Measurements from ENCODE around the gene SEBOX.
A peak's percentile ranks its signal among the peaks of the same experiment; 100 is the strongest.

Gene SEBOX

DNA sequence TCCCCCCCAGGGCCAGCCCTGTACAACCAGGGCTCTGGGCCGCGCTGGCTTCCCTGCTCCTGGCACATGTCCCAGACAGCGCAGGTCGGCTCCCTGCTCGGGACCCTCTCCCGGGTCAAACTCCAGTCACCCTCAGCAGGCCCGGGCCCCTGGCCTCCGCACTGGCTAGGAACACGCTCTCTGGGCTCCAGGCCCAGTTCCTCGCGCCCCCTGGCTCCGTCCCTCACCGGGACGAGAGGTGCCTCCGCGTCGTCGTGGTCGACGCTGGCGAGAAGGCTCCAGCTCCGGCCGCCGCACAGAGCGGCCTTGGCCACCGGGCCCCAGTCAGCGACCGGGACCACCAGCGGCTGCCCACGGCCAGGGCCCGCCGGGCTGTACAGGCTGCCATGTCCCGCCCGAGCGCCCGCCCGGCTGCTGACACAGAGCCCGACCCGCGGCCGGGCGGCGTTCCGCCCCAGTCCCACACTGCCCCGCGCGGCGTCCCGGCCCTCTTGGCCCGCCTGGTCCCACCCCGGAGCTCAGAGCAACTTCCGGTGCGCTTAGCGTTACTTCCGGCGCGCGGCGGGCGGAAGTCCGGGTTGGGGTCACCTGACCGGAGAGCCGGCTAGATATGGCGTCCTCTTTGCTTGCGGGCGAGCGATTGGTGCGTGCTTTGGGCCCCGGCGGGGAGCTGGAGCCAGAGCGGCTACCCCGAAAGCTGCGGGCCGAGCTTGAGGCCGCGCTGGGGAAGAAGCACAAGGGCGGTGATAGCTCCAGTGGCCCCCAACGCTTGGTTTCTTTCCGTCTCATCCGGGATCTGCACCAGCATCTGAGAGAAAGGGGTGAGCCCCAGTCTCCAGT lies 7.7 kb downstream of the SEBOX start, which contains the start of gene POLDIP2:
TSS of gene POLDIP2 (minus strand) at position 467 of the 840 bp plus-strand sequence. CDS start at position 388, 79 bp downstream.
- in situ Hi-C loops (cut with HindIII; ENCODE audit: low pct_ligation_motif_present, low sequenced_read_pairs), result no loop called here
- peak; percentile 91 for DNase-seq
- Histone ChIP-seq H3K27me3 (replicated peaks) (no peaks in the 10 kb centered on the region), H3K4me3 (ENCODE audit: low read depth, low read length) (peak within 1 kb of the TSS; percentile 95), H3K27ac (peak within 1 kb of the TSS; percentile 77), H3K36me3 (replicated peaks) (peaks cover 37% of the 10 kb centered on the region)
- TF ChIP-seq, protein P1, sequence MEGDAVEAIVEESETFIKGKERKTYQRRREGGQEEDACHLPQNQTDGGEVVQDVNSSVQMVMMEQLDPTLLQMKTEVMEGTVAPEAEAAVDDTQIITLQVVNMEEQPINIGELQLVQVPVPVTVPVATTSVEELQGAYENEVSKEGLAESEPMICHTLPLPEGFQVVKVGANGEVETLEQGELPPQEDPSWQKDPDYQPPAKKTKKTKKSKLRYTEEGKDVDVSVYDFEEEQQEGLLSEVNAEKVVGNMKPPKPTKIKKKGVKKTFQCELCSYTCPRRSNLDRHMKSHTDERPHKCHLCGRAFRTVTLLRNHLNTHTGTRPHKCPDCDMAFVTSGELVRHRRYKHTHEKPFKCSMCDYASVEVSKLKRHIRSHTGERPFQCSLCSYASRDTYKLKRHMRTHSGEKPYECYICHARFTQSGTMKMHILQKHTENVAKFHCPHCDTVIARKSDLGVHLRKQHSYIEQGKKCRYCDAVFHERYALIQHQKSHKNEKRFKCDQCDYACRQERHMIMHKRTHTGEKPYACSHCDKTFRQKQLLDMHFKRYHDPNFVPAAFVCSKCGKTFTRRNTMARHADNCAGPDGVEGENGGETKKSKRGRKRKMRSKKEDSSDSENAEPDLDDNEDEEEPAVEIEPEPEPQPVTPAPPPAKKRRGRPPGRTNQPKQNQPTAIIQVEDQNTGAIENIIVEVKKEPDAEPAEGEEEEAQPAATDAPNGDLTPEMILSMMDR (IDR thresholded peaks at IDR 0.05; ENCODE audit: low read depth, low read length, missing control alignments), result no peak

- H3K4me3 ChIP-seq (ENCODE audit: low read depth, low read length), result no peak overlapping the region
- H3K27me3 ChIP-seq (replicated peaks), result no peaks in the 10 kb centered on the region
- H3K27ac ChIP-seq, result no peak overlapping the region
- TF ChIP-seq, protein P1 (IDR thresholded peaks at IDR 0.05; ENCODE audit: low read depth, low read length, missing control alignments), result no peak
- in situ Hi-C loops (cut with HindIII; ENCODE audit: low pct_ligation_motif_present, low sequenced_read_pairs), result no loop called here
- H3K36me3 ChIP-seq (replicated peaks), result peaks cover 67% of the 10 kb centered on the region
- DNase-seq, result no peak
Observed at GRCh38 chr17:28350271-28350670, 14.7 kb downstream of the SEBOX start.

GRCh38 chr17:28348979-28349378 lies 16.0 kb downstream of the SEBOX start:
- in situ Hi-C loops (cut with HindIII; ENCODE audit: low pct_ligation_motif_present, low sequenced_read_pairs), result no loop called here
- Histone ChIP-seq H3K4me3 (ENCODE audit: low read depth, low read length) (no peak overlapping the region), H3K36me3 (replicated peaks) (peaks cover 69% of the 10 kb centered on the region), H3K27ac (no peak overlapping the region), H3K27me3 (replicated peaks) (no peaks in the 10 kb centered on the region)
- TF ChIP-seq, protein P1 (IDR thresholded peaks at IDR 0.05; ENCODE audit: low read depth, low read length, missing control alignments), result no peak
- no peak for DNase-seq

DNA sequence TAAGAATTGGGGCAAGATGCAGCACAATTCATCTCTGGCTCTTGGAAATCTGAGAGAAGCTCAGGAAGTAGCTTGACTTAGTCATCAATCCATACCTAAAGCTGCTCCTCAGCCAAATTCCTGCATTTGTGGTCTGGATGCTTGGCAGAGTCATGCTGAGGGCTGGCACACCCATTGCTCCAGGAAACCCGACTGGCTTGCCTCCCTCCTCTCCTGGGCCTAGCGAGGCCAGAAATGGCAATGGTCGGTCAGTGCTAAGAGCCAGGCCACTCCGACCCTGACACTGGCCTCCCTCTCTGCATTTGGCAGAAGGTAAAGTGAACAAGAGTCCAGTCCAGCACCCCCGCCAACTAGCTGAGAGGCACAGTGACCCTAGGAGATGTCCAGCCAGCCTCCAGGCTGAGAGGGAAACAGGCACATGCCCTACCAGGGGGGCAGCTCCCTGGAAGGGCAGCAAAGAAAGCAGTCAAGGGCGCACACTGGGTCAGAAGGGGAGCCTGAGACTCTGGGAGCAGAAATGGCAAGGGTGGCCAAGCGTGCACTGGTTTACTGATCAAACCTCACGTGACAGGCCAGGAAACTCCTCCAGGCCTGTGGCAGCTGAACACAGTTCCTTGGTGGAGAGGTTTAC lies 17.6 kb downstream of the SEBOX start:
- H3K27me3 ChIP-seq (replicated peaks), result no peaks in the 10 kb centered on the region
- H3K27ac ChIP-seq, result peak overlapping the region; percentile 64
- DNase-seq, result peak; percentile 76
- in situ Hi-C loops (cut with HindIII; ENCODE audit: low pct_ligation_motif_present, low sequenced_read_pairs), result no loop called here
- no peak overlapping the region for H3K4me3 ChIP-seq (ENCODE audit: low read depth, low read length)
- peaks cover 69% of the 10 kb centered on the region for H3K36me3 ChIP-seq (replicated peaks)
- TF ChIP-seq, protein P1 (IDR thresholded peaks at IDR 0.05; ENCODE audit: low read depth, low read length, missing control alignments), result no peak

- H3K27me3 ChIP-seq (replicated peaks), result no peaks in the 10 kb centered on the region
- DNase-seq, result no peak
- no peak overlapping the region for H3K4me3 ChIP-seq (ENCODE audit: low read depth, low read length)
- H3K36me3 ChIP-seq (replicated peaks), result peaks cover 72% of the 10 kb centered on the region
- H3K27ac ChIP-seq, result peak overlapping the region; percentile 64
- in situ Hi-C loops (cut with HindIII; ENCODE audit: low pct_ligation_motif_present, low sequenced_read_pairs), result no loop called here
- TF ChIP-seq, protein P1 (IDR thresholded peaks at IDR 0.05; ENCODE audit: low read depth, low read length, missing control alignments), result peak; percentile 53
Observed at GRCh38 chr17:28346746-28347246, 18.2 kb downstream of the SEBOX start.

Measured in brain microvascular endothelial cell (primary cell).